GM18499 (cell line): ENCODE data around the gene CNIH3.
"Not testable (repeated sequence)": the region's sequence is repeated elsewhere in the genome, so short reads cannot be mapped to it uniquely, and the experiment has no call there.

Source experiments
- ATAC-seq: cut with Tn5 transposase; IDR thresholded peaks from one replicate; pipeline ENCODE4 v1.9.1; 2021; ENCODE audit warnings: moderate number of reproducible peaks; ENCODE audit not compliant: insufficient read depth, unreplicated experiment

Gene CNIH3

DNA sequence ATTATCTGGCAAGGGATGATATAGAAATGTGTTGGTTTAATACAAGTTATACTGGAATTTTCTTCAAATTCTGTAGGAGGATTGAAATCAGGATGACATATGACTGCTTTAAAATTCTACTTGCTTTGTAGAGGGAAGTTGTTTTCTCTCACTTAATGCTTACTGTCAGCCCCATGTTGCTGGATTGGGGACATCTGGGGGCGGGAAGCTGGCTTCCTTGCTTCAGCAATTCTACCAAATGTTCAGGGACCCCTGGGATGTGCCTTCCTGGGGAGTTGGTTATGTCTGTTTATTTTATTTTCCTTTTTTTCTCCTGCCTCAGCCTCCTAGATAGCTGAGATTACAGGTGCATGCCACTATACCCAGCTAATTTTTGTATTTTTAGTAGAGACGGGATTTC, 63.5 kb downstream of the CNIH3 start:
- ATAC-seq = no peak

DNA sequence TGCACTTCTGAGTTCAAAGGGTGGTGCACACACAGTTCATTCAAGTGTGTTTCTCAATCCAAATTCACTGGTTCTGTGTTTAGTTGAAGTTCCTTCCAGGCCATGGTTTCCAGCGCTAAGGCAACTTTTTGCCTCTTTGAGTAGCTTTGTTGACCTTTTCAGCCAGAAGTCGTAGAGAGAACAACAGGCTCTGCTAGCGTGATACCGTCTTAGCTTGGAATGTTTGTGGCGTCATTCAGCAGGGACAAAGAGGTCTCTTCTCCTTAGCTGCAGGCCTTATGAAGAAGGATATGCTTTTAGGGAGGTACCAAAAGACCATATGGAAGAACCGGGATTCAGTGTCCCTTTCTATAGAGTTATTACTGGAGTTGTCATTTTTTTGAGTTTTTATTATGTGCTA, 65.7 kb downstream of the CNIH3 start:
- no peak for ATAC-seq

DNA sequence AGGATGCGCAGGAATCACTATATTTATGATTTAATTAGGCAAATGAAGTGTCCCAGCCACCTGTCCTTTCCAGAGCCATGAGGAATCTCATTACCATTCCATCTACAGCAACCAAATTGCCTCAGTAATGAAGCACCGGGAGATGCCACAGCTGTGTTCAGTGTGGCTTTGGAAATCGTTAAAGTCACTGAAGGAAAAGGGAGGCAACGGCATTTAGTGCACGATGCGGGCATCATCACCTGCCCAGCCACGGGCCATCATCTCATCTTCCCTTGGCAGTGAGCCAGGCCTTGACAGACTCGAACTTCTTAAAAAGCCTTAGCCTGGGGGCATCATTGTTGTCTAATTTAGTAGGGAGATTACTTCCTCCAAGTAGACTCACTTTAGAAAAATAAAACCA, 67.8 kb downstream of the CNIH3 start:
- ATAC-seq = no peak

DNA sequence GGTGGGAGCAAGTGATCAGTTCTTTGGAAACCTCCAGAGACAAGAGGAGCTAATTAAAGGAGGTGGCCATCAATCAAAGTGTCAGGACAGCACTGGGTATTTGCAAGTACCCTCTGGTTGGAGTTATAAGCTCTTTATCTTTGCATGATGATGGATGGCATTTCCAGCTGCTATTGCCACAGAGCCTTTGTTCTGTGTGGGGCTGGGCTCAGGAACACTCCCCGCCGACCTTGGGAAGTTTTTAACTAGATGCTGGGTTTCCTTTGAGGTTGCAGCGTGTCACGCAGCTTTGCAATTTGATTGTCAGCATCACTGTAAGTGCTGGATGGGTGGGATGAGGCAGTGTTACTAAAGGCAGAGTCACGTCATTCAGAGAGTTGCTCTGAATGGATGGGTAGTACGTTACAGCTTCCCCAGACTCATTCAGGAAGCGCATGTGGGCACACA, 68.9 kb downstream of the CNIH3 start:
- no peak for ATAC-seq

DNA sequence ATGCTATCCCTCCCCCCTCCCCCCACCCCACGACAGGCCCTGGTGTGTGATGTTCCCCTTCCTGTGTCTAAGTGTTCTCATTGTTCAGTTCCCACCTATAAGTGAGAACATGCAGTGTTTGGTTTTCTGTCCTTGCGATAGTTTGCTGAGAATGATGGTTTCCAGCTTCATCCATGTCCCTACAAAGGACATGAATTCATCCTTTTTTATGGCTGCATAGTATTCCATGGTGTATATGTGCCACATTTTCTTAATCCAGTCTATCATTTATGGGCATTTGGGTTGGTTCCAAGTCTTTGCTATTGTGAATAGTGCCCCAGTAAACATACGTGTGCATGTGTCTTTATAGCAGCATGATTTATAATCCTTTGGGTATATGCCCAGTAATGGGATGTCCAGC, 70.0 kb downstream of the CNIH3 start:
- not testable (repeated sequence) for ATAC-seq

DNA sequence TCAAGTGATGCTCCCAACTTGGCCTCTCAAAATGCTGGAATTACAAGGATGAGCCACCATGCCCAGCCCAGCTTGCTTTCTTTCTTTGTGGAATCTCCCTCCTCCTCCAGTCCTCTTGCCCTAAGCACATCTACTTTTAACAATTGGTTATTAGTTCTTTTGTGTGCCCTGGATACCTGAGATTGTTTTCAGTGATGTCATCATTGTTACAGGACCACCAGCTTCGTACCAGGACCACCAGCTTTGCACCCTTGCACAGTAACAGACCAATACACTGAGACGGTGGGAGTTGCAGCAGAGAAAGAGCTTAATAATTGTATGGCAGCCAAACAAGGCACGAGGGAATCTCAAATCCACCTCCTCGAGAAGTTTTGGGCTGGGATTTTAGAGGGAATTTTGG, 71.3 kb downstream of the CNIH3 start:
- ATAC-seq = no peak

DNA sequence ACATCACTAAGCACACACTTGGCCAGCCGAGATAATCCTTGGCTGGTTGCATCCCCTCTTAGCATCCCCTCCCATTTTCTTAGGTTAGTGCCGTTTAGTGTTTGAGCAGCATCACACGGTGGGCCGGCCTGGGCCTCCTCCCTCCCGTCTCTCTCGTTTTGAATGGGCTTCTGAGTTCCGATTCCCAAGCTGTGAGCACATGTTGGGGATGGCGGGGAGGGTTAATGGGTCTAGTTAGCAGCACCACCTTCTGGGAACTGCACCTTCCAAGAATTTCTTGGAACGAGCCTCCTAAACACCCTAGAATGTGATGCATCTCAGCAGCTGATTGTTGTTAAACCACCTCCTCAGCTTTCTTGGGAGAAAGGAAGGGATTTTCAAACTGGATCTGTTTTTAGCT, 73.3 kb downstream of the CNIH3 start:
- ATAC-seq = no peak

DNA sequence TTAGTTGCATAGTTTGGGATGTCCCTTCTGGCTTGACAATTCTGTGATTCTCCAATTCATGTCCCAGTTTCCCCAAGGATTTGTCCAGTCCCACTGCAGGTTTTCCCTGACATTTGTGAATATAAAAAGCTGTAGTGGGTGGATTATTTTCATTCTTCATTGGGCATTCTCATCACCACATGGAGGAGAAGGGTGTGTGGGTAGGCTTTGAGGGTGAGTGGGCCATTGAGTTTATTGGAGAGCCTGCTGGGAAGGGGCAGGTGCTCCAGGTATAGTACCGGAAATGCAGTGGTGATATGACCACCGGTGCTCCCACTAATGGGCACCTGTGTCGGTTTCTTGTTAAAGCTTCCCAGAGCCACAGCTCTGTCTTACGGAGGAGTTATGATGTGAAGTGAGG, 74.5 kb downstream of the CNIH3 start:
- ATAC-seq = no peak

DNA sequence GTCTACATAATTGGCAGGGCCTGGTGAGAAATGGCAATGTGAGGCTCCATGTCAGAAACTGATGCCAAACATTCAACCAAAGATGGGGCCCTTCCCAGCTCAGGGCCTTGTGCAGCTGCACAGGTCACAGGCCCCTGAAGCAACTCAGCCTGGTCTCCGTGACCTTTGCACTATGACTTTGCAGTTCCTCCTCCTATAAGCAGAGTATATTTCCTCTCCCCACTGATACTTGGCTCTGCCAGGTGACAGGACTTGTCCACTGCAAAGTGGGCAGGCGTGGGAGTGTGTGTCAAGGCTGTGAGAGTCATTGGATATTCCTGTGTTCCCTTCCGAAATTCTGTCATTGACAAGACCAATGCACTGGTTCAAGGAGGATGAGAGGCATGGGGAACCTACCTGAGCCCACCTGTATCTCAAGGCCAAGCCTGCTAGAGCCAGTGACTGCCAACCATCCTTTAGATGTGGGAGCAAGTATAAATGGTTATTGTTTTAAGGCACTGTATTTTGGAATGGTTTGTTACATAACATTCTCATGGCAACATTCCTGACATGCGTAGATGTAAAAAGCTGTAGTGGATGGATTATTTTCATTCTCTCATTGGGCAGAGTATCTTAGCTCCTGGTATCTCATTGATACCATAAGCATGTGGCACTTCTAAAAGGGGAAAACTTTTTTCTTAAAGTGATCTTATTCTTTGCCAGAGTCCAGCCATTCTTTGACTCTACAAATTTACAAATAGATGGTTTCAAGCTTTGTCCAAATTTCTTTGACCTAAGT, 75.2 kb downstream of the CNIH3 start:
- no peak for ATAC-seq

DNA sequence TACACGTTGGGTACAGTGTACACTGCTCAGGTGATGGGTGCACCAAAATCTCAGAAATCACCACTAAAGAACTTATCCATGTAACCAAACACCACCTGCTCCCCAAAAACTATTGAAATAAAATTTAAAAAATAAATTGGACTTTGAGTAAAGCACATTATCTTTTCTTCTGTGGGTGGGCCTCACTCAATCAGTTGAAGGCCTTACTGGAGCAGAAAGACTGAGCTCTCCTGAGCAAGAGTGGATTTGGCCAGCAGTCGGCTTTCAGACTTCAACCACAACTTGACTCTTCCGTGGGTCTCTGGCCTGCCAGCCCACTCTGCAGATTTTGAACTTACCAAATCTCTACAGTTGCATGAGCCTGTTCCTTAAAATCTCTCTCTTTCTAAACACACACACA, 78.9 kb downstream of the CNIH3 start:
- no peak for ATAC-seq

DNA sequence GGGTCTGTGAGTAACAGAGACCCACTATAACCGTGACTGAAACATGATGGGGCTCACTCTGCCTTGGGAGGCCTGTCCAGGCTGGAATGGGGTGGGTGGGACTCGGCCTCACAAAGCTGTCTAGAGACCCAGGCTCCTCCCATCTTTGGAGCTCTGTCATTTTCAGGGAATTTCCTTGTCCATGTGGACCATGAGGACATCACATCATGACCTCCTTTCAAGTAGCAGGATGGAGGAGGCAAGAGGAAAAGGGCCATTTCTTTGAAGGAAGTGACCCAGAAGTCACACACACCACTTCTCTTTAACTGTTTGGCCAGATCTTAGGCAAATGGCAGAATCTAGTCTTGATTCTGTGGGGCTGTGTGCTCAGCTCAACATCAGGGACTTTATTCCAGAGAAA, 79.9 kb downstream of the CNIH3 start:
- no peak for ATAC-seq

DNA sequence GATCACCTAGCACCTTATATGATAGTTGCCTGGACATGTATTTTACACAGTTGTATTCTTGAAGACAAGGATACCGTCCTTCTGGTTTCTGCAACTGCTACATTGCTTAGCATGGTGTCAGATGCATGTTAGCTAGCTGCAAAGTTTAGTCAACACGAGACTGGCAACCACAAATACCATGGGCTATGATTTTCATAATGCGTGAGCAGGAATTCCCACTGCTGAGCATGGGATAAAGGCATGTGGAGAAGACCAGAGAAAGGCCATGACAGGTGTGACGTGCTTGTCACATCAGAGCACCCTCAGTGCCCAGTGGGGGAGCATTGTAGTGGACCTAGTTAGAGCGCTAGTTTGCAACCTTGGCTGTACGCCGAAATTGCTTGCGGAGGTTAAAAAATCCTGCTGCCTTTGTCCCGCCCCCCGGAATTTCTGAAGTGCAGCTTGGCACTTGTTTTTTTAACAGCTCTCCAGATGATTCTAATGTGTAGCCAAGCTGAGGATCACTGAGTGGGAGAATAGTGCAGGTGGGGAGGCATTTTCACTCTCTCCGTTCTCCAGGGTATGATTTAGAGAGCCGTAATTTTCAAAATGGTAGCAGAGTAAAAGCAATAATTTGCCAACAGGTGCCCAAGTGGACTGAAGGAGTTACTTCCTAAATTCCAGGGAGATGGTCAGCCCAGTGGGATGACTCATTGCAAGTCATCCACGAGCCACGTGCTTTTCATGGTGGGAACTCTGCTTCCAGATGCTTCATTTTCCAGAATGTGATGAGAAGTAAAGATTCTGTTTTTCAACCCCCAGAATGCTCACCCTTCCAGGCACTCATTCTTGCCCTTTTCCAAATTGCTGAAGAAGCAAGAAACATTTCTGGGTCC, 81.0 kb downstream of the CNIH3 start:
- no peak for ATAC-seq

DNA sequence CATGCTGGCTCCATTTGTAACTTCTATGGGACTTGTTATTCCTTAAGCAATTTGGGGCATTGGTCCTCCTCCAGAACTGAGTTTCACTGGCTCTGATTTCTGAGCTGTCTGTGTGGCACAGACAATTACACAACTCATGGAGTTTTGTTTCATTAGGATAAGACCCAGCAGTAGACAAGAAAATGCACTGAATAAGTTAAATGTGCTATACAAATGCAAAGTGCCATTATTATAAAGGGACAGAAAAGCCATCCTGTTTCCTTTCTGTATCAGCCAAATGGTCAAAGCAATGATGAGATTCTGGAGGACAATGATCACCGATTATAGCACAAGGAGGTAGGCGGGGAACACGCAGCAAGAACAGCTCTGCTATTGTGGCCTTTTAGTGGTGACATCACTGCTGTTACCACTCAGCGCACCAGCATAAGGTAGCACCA, 81.9 kb downstream of the CNIH3 start:
- no peak for ATAC-seq

DNA sequence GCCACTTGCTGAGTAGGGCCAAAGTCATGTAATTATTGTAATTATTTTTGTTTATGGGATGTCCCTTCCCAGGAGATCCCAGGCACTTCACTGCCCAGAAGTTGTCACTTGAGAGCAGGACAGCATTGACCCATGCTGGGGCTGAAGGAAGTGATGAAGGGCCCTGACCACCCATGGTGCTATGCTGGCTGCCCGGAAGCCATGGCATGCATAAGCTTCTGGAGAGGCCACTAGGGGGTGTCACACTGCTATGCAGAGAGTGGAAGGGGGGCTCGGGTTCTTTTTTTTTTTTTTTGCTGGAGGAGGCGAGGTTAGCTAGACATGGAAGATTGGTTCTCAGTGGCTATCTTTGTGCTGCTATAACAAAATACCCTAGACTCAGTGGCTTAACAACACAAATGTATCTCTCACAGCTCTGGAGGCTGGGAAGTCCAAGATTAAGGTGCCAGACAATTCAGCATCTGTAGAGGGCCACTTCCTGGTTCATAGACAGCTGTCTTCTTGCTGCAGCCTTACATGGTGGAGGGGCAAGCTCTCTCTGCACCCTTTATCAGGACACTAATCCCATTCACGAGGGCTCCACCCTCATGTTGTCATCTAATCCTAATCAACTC, 84.9 kb downstream of the CNIH3 start:
- no peak for ATAC-seq

DNA sequence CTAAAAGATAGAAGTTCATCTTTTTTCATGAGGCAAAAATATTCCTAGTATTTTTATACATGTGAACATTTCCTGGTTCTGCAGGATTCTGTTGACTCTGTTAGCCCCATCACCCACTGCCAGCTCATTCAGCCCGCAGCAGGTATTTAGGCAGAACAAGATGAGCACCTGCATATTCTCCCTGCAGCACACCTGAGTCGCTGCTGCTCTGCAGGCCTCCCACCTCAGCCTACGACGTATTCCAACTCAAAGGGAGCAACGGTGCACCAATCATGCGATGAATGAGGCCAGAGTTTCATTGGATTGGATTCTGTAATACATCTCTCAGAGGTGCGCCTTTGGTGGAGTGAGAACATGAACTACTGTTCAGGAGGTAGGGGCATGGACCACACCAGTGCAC, 87.6 kb downstream of the CNIH3 start:
- no peak for ATAC-seq

DNA sequence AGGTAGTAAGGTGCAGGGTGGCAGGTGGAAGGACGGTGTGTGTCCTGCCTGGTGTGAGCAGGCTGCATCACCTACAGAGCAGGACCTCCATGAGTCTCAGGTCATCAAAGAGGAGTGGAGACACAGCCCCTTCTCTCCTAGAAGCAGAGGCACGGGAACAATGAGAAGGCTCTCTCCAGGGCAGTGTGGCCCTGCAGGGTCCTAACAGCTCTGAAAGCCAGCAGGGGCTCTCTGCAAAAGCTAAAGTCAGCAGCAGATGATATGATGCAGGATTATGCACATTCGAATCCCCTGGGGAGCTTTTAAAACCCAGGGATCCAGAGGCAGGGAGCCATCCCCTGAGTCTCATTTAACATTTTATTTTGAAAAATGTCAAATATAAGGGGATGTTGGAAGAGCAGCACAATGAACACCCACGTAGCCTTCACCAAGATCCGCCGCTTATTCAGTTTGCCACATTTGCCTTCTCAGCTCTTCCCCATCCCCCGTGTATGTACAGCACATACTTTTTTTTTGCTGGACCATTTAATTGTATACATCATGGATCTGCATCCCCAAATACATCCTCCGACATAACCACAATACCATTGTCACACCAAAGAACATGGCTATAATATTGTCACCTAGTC, 88.1 kb downstream of the CNIH3 start:
- no peak for ATAC-seq

DNA sequence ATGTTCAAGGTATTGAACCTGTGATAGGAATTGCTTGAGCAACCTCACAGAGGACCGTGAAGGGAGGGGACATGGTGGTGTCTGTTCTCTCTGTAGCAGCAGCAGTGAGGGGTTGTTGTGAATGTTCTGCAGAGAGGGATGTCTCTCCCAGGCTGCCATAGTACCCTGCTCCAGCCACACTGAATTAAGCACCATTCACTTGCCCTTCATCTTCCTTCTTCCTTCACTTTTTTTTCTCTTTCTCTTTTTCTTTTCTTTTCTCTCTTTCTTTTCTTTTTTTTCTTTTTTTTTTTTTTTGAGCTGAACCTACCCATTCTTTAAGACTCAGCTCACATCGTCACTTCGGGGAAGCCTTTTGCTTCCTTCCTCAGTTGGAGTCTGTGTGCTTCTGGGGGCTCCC, 89.5 kb downstream of the CNIH3 start:
- ATAC-seq = no peak

DNA sequence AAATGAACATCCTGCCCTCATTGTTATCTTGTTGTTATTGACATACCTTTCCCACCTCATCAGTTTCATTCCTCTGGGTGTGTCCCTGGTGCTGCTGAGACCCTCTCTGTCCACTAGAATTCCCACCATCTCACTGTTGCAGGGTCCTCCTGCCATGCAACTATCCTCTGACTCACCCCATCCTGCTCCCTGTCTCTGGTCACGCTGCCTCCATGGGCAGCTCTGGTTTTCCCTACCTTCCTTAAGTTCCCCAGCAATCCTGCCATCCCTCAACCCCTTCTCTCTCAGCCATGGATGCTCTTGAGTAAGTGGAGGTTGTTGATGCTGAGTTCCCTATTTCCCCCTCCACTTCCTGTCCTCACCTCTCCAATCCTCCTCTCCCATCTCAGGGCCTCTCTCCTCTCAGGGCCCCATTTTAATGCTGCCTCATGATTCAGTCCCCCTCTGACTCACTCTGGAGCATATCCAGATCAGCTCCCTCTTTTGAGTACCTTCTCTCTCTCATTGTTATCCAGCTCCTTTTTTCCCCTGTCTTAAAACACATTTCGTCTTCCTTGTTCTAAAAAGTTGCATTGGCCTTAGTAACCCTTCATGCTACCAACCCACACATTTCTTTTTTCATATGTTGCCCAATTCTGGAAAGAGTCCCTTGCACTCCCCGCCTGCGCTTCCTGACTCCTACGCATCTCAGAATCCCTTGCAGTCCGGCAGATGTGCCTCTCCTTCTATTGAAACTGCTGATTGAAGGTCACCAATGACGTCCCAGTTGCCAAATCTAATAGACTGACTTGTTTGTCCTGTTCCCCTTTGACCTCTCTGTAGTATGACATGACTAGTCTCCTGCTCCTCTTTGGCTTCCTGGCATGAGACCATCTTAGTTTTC, 92.0 kb downstream of the CNIH3 start:
- ATAC-seq = no peak

DNA sequence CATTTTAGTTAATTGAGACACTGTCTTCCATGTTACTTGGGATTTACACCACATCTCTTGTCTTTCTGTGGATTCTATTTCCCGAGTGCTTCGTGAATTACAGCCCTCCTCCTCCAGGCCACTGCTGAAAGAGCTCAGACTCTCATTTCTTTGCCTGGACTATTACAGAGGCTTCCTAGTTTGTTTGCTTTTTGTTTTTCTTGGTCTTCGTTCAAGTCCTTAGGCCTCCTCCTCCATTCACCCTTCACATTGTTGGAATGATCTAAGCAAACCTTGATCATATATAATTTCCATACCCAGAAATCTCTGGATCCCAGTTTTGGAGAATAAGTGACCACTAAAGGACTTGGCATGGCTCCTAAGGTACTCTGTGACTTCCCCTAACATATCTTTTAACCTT, 94.1 kb downstream of the CNIH3 start:
- no peak for ATAC-seq
